Effector CD4-positive, alpha-beta T cell (primary cell): Measurements from ENCODE around the gene WNK1.

Source experiments
- DNase-seq: peaks from one replicate; pipeline ENCODE4 v3.0.0-alpha.2; 2020

Gene WNK1

DNA sequence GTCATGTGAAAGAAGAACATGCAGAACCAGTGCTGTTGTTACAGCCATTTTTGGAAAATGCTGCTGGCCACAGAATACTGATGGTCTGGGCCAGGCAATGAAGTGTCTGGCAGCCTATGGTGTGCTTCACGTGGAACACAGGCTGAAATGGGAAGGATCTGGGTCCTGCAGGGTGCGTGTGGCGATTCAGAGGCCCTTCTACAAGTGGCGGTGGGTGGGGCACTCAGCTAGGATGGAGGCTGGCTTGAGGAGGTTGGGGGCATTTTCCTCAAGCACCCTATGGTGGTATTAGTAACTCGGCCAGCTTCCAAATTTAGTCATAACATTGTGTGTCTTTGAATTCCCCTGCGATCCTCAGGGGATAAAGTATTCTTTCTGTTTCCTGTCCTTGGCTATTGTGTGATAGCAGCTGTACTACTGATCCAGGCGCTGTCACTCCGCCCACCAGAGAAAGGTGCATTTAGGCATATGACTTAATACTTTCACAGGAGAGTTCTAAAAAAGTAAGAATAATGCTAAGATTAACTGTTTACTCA is 206.3 kb downstream of the WNK1 start:
- DNase-seq = no peak
